ENCODE data around the gene S100A10.

S100A10 gene

DNA sequence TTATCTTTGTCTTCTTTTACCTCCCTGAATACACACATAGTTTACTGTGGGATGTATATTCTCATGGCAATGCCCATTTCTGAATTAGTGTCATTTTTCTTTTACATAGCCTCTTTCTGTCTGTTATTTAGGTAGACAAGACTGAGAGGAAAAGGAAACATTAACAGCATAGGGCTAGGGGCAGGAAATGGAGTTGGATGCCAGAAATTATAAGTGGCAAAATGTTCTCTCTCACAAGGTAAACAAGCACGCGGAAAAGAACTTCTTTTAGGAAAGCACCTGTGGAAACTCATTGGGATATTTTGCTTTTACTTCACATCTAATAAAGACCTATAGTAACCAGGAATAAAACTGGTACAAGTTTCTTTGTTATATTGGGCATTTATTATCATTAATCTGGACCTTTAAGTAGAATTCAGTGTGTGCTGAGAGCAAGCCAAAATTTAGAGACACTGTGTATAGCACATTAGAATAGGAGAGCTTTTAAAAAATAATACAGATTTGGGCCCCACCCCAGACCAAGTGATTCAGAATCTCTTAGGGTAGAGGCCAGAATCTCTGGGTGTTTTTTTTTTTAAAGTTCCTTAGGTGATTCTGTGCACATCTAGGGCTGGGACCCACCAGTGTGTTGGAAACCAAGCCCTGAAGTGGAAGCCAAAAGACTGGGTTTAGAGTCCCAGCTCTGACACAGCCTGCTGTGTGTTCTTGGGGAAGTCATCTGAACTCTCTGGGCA, 32.7 kb downstream of the S100A10 start:
- DNase-seq = no peak

DNA sequence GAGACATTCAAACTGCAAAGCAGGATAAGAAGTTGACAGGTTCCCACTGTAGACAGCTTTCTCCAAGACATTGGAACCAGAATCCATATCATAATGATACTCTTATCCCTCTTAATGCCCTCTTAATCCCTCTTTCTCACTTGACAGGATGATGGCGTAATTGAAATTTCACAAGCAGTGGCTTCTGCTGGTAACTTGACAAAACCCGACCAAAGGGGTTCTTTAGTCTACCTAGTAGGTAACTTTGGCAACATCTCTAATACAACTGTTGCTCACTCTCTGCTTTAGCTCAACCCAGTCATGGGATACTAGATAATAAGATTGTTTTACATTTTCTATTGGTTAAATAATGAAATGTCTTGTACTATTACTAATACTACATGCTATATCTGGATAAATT, 34.7 kb downstream of the S100A10 start:
- no peak for DNase-seq

DNA sequence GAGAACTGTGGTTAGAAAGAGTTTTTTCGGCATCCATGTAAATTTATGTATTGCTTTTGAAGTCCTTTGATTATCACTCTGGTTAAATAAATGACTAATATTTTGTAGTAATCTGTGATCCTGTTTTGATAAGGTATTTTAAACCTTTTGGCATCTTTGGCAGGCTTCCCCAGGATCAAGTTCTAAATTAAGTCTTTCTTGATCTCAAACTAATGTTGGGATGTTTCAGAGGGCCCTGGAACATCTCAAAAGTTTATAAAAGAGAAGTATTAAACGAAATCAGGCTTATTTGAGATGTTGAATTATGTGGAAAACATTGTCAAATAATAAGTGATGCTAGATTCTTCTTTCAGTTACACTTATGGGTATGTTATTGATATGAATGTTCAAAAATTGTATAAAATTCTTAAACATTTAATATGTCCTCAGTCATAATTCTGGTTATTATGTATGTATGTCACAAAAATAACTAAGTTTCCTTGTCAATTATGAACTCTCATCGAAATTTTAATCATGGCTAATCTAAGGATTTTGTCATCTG, 36.6 kb downstream of the S100A10 start:
- DNase-seq = no peak

DNA sequence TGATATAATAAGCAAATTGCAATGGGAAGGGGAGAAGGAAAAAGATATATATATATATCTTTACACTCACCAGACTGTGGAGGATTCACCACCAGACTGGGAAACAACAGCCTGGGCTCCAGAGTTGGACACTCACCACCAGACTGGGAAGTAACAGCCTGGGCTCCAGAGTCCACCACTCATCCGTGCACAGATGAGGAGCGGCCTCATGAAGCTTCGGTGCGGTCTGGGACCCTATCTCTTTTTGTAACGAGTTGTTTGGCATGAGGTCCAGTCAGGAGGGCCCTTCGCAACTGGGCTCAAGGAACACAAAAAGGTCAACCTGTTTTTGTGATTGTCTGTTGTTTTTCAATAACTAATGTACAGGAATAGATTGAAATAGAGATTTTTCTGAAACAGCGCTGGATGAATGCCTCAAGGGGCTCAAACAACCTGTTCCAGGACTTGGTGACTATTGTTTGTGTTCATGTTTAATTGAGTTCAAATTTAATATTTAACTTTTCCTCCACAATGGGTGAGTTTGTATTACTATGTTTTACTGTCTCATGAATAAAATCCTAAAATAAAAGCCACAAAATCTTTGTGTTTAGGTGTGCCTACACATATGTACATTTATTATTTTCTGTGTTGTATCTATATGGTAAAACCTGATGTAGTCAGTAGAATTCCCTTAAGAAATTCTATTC, 40.1 kb downstream of the S100A10 start:
- no peak for DNase-seq

DNA sequence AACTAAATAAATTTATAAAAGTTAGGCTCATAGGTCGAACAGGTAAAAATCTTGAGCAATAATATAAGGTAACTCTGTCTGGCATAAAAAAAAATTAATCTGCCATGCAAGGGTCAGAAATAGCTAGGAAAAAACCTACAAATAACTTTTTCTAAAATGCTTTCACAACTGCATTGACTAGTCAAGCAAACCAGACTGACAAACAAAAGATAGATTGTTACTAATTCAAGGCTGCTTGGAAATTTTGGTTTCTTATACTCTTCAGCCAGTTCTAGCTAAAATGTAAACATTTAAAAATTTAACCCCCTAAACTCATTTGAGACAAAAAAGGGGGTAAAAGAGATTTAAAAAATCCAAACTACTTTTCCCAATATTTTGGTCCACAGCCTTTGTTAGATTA, 40.8 kb downstream of the S100A10 start:
- no peak for DNase-seq

DNA sequence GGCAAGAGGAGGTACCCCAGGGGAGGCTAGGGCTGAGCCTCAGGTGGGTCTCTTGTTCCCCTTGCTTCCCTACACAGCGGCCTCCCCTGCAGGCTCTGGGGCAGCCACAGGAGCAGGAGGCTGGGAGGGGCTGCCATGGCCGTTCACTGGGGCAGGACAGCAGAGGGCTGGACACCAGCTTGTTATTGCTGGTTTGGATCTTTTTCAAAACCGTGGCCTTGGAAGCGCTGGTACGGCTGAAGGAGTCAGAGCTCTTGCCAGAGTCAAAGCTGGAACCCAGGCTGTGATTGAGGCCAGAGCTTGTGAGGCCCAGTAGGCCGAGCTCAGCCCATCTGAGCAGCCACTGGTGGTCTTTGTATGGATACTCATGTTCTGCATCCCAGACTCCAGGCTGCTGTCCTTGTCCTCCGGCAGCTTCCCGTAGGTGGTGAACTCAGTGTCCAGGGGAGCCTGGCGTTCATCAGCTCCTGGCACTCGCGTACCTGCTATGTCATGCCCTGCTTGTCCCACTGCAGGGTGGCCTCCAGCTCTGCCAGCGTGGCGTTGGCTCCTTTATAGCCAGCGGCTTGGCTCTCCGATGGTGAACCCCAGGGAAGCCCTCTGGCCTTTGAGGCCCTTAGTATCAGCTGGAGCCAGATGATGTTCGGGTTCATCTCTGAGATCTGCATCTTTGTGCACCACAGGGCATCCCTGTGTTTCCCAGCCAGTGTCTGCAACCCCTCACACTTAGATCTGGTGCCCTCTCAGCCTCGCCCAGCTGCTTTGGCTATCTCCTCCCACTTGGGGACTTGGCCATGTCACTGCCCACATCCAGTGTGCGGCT, 44.1 kb downstream of the S100A10 start:
- DNase-seq = no peak

DNA sequence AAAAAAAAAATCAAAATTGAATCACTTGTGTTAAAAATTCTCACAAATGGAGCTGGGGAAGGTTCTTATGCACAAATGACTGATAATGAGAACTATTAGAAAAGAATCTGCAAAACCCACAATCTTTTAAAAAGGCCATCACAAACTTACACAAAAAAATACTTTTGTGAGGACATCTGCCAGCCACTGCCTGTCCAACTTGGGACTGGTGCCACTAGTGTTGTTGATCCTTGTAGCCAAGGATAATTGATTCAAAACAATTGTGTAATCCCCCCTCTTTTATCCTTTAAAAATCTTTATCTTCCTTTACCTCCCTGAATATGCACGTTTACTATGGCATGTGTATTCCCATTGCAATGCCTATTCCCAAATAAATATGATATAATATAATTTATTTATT, 45.2 kb downstream of the S100A10 start:
- DNase-seq = no peak

DNA sequence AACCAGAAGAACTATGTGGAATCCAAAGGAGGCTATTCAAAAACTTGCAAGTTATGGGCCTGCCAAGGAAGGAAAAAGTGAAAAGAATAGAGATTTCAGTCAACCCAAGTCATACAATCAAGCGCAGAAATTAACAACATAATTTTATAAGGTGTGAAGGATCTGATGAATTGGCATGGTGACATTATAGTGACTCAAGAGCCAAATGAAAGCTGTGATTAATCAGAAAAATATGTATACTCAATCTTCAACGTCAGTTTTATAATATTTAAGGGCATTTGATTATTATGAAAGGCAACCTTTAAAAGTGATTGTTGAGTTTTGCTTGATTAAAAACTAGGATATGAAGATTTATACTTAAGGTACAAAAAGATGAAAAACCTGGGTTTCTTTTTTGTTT, 46.5 kb downstream of the S100A10 start:
- DNase-seq = no peak

DNA sequence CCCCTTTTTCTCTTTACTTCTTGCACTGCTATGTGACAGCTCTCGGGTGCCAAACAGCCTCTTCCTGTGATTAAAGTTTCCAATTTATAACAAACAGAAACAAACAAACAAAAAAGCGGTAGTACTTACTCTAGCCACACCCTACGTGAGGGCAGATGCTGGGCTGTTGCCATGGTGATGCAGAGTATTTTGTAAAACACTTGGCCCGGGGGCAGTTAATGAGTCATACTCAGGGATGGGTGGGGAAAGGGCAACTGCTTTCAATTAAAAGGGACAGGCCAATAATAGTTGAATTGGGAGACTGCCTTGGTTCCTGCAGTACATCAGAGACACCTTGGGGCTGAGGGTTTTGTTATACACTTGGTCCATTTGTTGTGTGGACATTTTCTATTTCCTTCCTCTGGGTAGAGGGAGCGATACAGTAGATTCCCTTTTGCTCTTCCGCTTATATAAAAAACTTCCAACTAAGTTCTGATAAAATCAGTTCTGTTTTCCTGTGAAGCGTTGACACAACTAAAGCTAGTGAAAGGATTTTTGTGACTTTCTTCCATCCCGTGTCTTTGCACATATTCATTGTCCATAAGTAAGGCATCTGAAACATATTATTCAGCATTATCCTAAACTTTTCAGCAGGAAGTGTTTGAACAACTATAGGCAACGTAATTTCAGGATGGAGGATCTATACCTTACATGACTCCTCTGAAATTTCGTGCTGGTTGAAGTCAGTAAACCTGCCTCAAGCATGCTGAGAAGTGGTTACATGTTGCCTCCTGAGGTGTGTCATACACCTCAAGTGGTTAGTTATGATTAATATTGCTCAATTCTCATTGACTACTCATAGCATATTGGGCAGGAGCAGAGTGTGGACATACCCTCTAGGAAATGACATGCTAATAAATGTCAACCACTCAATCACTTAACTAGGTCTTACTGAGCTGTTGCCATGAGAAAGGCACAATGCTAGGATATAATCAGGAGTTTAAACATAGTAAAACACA, 47.6 kb downstream of the S100A10 start:
- DNase-seq = peak; percentile 96

DNA sequence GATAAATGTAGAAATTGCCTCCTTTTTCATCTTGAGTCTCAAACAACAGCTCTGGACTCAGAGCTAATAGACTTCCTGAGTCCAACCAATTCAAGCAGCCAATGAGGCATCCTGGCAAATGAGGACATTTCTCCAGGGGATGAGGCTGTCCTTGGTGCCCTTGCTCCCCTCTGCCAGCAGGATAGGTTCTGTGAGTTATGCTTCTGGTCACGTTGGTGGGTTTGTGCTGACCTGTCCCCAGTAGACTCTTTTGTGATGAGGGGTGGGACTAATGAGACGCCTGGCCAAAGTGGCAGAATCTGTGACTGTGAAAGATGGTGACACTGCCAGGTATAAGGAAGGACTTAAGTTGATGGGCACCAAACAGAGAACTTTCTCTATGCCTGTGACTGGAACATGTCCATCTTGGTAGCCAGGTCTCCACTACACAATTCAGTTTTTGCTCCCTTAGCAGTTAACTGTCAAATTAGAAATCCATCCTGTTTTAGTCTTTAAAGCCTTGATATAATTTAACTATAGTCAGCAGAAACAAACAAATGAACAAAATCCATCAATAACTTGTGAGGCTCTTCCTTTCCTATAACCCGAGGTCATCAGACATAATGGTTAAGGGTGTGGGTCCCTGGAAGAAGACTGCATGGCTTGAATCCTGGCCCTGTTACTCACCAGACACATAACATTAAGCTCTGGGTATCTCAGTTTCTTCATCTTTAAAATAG, 48.6 kb downstream of the S100A10 start:
- no peak for DNase-seq

DNA sequence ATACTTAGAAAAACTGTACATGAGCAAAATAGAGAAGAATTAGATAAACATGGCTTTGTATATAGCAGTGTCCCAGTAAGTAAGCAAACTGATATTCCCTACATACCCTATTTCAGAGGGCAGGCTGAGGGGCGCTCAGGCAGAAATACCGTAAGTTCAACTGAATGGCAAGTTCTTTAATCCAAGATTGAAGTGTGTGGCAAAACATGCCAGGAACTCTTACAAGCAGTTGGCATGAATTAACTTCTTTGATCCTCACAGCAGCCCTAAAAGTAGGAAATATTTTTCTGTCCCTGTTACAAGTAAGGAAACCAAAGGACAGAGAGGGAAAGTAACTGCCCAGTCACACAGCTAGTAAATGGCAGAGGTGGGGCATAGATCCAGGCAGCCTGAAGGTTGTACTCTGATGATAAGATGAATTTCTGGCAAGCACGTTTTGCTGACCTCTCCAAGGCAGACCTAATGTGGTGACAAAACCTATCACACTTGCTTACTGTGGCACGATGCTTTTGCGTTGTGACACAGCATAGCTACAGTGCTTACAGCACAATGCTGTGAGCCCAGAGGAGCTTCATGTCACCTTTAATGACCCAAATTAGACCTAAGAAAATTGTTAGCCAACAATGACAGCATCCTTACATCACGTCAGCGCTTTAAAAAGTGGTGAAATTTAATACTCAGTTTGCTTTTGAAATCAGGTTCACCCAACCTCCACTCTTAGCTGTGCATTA, 49.4 kb downstream of the S100A10 start:
- no peak for DNase-seq

DNA sequence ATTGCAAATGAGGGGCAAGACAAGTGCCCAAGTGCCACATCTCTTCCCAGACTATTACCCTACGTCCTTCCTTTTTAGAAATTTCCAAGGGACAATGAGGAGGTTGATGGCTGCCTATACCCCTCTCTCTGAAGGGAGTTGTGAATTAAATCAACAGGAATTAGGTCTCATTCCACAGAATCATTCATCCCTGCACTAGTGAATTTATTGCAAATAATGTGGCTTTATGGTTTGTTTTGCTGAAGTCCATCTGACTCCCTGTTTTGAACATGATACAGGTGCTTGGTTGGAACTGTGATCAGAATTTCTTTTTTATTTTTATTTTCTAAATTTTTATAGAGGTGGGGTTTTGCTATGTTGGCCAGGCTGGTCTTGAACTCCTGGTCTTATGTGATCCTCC, 50.1 kb downstream of the S100A10 start:
- DNase-seq = no peak

DNA sequence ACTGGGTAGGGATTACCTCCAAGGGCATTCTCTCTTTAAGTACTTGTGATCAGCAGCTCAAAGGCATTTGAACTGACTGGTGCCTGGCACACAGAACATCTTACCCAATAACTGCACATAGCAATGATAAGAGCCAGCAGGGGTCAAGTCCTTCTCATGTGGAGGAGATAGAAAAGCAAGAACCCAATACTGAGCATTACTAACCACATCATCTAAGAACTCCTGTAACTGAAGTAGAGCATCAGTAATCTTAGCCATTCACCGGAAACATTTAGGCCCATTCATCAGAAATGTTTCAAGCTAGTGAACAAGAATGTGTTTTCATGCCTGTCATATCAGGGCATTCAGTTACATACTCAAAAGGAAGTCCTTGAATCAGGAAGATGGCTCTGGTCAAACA, 50.8 kb downstream of the S100A10 start:
- no peak for DNase-seq

DNA sequence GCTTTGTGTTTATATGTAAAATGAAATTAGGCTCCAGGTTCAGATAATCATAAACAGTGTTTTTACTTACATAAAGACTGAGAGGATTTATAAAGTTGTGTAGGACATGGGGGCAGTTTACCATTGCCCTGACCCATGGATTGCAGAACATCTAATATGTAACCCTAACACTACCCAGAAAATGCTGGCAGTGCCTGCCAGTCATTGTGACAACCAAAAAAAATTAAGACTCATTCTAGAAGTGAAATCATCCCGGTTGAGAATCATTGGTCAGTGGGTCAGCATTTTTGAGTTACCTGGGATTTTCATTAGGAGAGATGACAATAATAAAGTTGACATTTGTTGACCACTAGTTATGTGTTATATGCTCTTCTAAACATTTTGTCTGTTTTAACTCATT, 53.1 kb downstream of the S100A10 start:
- no peak for DNase-seq

DNA sequence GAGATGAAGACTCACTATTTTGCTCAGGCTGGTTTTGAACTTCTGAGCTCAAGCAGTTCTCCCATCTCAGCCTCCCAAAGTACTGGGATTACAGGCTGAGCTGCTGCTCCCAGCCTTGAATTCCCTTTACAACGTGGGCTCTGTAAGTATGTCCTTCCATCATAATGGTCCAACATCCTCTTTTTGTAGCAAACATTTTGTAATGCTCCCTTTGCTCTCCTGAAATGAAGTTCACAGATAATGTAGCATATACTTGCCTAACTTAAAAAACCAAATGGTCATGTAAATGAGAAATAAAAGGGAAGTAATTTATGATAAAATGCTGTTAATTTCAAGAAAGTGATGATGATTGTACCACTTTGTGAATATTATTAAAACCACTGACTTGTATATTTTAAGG, 53.9 kb downstream of the S100A10 start:
- no peak for DNase-seq

DNA sequence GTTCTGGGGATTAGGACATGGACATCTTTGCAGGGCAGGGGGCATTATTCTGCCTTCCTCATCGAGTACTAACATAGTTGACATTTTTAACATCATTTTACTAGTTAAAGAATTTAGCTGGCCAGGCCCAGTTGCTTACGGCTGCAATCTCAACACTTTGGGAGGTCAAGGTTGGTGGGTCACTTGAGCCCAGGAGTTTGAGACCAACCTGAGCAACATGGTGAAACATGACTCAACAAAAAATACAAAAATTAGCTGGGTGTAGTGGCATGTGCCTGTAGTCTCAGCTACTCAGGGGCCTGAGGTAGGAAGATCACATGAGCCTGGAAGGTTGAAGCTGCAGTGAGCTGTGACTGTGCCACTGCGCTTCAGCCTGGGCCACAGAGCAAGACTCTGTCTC, 54.5 kb downstream of the S100A10 start:
- no peak for DNase-seq

DNA sequence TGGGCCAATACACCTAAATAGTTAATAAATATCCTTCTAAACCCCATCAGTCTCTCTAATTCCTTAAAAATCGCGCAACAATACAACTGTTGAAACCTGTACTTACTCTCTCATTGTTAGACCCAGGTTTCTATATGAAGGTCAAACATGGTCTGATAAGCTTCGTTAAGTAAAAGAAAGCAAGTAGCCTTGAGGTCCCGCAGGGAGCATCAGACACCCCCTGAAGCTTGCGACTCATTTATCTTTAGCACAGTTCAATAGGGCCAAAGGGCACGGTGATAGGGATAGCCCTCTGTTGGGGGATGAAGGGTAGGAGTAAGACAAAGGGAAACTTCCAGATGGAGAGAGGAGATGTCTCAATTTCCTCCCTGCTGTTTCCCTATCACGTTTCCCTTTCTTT, 57.0 kb downstream of the S100A10 start:
- DNase-seq = no peak

DNA sequence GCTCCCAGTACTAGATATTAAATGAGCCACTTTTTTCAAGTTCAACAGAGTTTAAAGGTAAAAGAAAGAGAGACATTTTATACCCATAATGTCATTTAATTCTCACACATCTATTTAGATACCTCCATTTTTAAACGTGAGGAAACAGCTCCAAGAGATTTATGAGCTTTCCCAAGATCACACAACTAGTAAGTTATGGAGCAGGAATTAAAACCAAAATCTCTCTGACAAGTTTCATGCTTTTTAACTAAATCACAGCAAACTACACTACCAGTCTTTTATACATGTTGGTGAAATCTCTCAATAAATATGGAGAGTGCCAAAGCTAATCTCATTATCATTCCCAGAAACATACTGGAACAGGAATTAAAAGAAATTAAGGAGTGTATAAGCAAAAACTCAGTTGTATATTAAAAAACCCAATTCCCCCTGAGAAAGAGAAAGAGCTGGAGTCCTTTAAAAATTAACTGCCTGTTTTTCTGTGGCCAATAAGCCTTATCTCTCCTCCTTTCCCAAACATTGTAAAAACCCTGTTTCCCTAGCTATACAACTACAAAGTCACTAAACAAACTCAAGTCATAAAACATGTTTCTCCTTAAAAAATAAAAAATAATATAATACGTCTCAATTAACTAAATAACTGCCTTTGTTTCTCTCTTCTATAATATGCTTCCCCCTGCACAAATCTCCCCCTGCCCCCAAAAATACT, 57.6 kb downstream of the S100A10 start:
- no peak for DNase-seq

DNA sequence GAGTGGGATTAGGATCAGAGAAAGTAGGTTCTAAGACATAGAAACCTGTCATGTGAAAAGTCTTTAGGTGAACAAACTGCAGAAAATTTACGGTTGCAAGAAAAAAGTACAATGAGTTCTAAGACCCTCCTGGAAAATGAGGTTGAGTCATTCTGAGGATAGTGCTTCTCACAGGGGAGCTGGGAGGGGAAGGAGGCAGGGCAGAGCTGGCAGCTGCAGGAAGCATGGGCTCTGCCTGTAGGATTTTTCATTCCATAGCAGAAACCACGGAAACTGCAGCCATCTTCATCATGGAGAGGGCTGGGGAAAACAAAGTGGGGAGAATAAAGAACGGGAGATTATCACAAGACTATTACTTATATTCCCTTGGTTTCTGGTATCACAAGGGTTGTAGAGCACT, 58.5 kb downstream of the S100A10 start:
- no peak for DNase-seq

DNA sequence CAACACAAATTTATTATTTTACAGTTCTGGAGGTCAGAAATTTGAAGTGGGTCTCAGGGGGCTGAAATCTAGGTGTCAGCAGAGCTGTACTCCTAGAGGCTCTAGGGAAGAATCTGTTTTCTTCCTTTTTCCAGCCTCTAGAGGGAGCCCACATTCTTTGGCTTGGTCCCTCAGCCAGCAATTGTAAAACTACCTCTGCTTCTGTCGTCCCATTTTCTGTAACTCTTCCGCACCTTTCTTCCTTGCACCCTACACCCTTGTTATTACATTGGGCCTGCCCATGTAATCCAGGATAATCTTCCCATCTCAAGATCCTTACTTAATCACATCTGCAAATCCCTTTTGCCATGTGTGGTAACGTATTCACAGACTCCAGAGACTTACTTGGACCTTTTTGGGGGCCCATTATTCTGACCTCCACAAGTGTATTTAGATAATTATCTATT, 59.6 kb downstream of the S100A10 start:
- peak; percentile 87 for DNase-seq

Data from OCI-M1 (cell line).